Activated naive CD8-positive, alpha-beta T cell treated with anti-CD3 and anti-CD28 coated beads for 36 hours (primary cell): ENCODE results near the gene MT4. TPM values are rescaled to one million over a fixed set of nuclear protein-coding genes. Genes with fewer than 3 reads are reported as not detected.
"Not testable (repeated sequence)": the region's sequence is repeated elsewhere in the genome, so short reads cannot be mapped to it uniquely, and the experiment has no call there.

Source experiments
- DNase-seq: peaks from one replicate; pipeline ENCODE4 v3.0.0; 2021
- H3K27ac Mint-ChIP-seq: one replicate; pipeline ENCODE4 v1.8.0; 2022; ENCODE audit warnings: mild to moderate bottlenecking, moderate library complexity, mixed read lengths
- H3K27me3 Mint-ChIP-seq: one replicate; pipeline ENCODE4 v1.8.0; 2022; ENCODE audit warnings: mild to moderate bottlenecking, mixed read lengths
- H3K36me3 Mint-ChIP-seq: one replicate; pipeline ENCODE4 v1.8.0; 2021; ENCODE audit warnings: mild to moderate bottlenecking, mixed read lengths
- H3K4me1 Mint-ChIP-seq: one replicate; pipeline ENCODE4 v1.8.0; 2021; ENCODE audit warnings: mixed read lengths
- H3K4me3 Mint-ChIP-seq: one replicate; pipeline ENCODE4 v1.8.0; 2022; ENCODE audit warnings: mild to moderate bottlenecking, moderate library complexity, mixed read lengths
- H3K9me3 Mint-ChIP-seq: one replicate; pipeline ENCODE4 v1.8.0; 2022; ENCODE audit warnings: mixed read lengths
- total RNA-seq, 2 experiments: library from RNA; stranded (reverse); gene quantifications; one replicate each; pipeline ENCODE4 v1.2.3, GENCODE V29; 2021

The MT4 gene
- total RNA-seq, 2 experiments from 2014 or later = not detected

DNA sequence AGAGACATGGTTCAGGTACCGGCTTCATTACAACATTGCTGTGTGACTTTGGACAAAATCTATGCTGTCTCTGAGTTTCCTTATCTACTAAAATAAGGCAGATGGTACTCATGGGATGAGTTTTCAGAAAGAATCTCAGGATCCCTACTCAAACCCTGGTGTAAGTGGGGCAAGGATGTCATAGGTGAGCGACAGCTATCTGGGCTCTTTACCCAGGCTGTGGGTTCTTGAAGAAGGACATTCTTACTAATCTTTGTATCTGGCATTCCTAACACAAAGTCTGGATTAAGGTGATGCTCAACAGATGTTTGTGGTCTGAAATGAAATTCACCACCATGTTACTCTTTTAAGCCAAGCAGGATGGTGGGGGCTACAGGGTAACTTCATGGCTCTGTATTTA lies 18.0 kb downstream of the MT4 start:
- not testable (repeated sequence) for H3K4me1 Mint-ChIP-seq

DNA sequence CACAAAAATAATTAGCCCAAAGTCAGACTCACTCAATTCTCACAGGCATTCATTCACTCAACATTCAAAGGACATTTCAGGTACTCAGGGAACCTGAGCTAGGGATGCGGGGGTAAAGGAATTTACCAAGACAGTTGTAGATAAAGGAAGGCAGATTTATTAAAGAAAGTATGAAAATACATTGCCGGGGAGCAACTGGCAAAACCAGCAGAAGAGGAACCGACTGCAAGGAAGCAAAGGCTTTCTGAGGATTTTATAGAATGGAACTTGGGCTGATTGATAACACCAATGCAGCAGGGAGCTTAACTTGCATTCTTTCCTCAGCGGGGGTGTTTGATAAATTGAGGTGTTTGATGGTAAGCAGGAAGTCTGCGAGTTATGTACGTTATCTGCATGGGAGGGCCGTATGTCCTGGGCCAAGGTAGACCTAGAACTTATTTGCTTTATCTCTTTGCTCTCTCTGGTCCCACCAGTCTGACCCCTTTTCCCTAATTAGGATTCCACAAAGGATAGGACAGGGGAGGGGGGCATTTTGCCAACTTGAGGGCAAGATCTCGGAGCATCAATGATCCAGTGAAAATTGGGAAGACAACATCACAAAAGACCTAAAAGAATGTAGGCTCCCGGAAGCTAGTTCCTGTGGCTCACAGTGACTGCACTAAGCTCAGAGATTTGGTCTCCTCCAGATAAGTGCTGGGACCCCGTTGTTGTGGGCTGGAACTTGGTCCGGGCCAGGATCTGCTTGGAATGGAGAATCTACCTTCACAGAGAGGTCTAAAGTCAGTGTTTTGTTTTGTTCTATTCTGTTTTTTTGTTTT lies 18.7 kb downstream of the MT4 start:
- Mint-ChIP-seq H3K9me3 (no peaks in the 10 kb centered on the region), H3K27ac (no peak overlapping the region), H3K4me3 (no peak overlapping the region), H3K36me3 (no peaks in the 10 kb centered on the region), H3K4me1 (no peaks in the 10 kb centered on the region), H3K27me3 (peaks cover under 1% of the 10 kb centered on the region)
- DNase-seq = no peak

More for the DNA sequence above, 18.0 kb downstream of the MT4 start:
- not testable (repeated sequence) for H3K4me3 Mint-ChIP-seq, DNase-seq, H3K9me3 Mint-ChIP-seq, H3K27me3 Mint-ChIP-seq, H3K27ac Mint-ChIP-seq, H3K36me3 Mint-ChIP-seq

DNA sequence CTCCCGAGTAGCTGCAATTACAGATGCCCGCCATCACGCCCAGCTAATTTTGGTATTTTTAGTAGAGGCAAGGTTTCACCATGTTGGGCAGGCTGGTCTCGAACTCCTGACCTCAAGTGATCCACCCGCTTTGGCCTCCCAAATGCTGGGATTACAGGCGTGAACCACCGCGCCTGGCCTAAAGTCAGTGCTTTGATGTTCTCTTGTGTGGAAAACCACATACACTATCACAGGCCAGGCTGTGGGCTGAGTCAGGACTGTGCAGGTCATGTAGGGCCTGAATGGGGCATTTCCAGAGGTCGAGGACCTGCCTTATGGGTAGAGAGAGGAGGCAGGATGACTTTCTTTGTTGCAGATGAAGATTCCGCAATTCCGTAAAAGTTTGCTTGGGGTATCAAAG lies 19.4 kb downstream of the MT4 start:
- peaks cover 6% of the 10 kb centered on the region for H3K27me3 Mint-ChIP-seq
- no peaks in the 10 kb centered on the region for H3K9me3 Mint-ChIP-seq
- no peak overlapping the region for H3K27ac Mint-ChIP-seq
- H3K36me3 Mint-ChIP-seq = no peaks in the 10 kb centered on the region
- H3K4me3 Mint-ChIP-seq = no peak overlapping the region
- no peak for DNase-seq
- H3K4me1 Mint-ChIP-seq = peaks cover 4% of the 10 kb centered on the region

DNA sequence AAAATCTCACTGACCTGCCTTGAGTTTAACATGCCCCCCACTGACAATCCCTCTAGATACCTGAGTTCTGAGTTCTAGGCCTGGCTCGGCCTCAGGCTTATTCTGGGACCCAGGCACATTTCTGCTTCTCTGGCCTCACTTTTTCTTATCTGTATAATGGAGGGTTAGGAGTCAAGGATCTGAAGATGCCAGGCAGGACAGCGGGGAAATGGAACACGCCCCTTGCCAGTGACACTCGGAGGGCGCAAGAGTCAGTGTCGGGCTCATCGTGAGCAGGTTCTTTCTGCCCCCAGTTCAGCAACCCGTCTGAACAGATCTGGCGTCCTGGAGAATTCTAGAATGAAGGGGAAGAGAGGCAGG lies 23.9 kb downstream of the MT4 start:
- Mint-ChIP-seq H3K27ac (no peak overlapping the region), H3K36me3 (peaks cover 2% of the 10 kb centered on the region), H3K27me3 (peaks cover 15% of the 10 kb centered on the region)

DNA sequence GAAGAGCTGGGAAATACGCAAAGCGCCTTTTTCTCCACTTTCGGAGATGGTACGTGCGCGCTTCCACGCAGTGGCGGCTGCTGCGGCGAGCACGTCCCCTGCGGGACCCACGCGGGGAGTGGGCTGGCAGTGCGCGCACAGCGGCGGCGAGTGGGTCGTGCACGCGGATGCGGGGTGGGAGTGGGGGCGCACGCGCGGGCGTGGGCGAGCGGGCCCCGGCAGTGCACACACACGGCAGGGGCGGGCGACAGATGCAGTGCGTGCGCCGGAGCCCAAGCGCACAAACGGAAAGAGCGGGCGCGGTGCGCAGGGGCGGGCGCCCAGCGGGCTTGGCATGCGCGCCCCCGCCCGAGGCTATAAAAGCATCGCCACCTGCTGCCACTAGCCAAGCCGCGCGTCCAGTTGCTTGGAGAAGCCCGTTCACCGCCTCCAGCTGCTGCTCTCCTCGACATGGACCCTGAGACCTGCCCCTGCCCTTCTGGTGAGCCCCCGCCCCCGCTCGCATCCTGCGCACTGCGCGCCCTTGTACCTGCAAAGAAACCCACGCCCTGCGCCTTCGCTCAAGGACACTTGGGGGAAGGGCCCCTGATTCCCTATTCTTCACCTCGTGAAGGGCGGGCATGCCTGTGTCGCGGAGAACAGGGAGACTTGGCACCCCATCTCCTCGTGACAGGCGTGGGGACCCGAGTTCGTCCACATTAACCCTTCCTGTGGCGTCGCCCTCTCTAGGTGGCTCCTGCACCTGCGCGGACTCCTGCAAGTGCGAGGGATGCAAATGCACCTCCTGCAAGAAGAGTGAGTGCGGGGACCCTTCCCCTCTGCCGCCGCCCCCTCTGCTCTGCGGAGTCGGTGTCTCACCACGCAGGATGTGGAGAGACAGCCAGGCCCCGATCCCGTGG lies 24.5 kb downstream of the MT4 start, which contains the start of gene MT3:
MT3 (plus strand) TSS at position 388 of the 899 bp plus-strand sequence; CDS start at position 451, 63 bp downstream.
- Mint-ChIP-seq H3K27ac (no peak within 1 kb of the TSS), H3K27me3 (peaks cover 15% of the 10 kb centered on the region), H3K4me3 (peak within 1 kb of the TSS; percentile 74), H3K4me1 (peaks cover 15% of the 10 kb centered on the region), H3K9me3 (peaks cover 2% of the 10 kb centered on the region), H3K36me3 (peaks cover 2% of the 10 kb centered on the region)
- peak; percentile 59 for DNase-seq

More for the DNA sequence above, 23.9 kb downstream of the MT4 start:
- Mint-ChIP-seq H3K9me3 (no peaks in the 10 kb centered on the region), H3K4me3 (peak overlapping the region; percentile 74), H3K4me1 (peaks cover 15% of the 10 kb centered on the region)
- no peak for DNase-seq

DNA sequence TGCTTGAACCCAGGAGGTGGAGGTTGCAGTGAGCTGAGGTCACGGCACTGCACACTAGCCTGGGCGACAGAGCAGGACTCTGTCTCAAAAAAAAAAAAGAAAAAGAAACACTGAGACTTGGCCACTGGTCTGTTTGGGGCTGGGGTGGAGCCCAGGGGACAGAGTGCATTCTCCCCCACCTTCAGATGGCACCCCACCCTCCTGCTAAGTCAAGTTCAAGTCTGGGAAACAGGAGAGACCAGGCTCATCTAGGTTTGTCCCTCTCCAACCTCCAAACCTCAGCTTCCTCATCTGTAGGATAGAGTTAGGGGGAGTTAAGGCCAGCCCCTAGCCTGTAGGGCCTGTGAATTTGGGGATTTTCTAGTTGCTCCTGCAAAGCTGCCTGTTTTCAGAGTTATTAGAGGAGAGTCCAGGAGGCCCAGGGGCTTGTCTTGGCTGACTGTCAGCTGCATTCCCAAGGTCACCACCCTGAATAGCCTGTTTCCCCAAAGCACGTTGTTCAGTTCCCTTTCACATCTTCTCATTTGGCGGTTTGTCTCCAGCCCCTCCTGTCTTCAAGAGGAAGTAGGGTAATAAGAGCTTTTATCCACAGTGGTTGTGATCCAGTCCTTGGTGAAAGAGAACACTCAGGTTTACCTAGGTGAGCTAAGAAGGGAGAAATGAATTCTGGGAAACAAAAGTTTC lies 26.6 kb downstream of the MT4 start:
- peaks cover 2% of the 10 kb centered on the region for H3K9me3 Mint-ChIP-seq
- H3K27ac Mint-ChIP-seq = no peak overlapping the region
- peaks cover 15% of the 10 kb centered on the region for H3K4me1 Mint-ChIP-seq
- H3K36me3 Mint-ChIP-seq = peaks cover 2% of the 10 kb centered on the region
- DNase-seq = no peak
- peaks cover 15% of the 10 kb centered on the region for H3K27me3 Mint-ChIP-seq
- H3K4me3 Mint-ChIP-seq = no peak overlapping the region

DNA sequence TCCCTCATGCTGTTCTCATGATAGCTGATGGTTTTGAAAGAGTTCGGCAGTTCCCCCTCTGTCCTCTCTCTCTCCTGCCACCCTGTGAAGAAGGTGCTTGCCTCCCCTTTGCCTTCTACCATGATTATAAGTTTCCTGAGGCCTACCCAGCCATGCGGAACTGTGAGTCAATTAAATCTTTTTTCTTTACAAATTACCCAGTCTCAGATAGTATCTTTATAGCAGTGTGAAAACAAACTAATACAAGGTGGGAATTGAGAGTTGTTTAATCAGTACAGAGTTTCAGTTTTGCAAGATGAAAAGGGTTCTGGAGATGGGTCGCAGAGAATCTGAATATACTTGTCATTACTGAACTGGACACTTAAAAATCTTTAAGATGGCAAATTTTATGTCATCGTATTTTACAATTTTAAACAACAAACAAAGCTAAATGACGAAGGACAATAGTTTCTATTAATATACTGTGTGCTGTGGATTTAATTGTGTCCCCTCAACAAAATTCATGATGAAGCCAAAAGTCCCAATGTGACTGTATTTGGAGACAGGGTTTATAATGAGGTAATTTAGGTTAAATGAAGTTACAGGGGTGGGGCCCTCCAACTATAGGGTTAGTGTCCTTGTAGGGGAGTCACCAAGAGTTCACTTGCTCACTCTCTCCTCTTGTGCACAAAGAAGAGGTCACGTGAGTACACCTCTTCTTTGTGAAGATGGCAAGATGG lies 28.9 kb downstream of the MT4 start:
- no peak overlapping the region for H3K4me3 Mint-ChIP-seq
- H3K36me3 Mint-ChIP-seq = peaks cover 2% of the 10 kb centered on the region
- H3K27ac Mint-ChIP-seq = no peak overlapping the region
- H3K4me1 Mint-ChIP-seq = peaks cover 14% of the 10 kb centered on the region
- no peak for DNase-seq
- peaks cover 13% of the 10 kb centered on the region for H3K27me3 Mint-ChIP-seq
- H3K9me3 Mint-ChIP-seq = peaks cover 4% of the 10 kb centered on the region

DNA sequence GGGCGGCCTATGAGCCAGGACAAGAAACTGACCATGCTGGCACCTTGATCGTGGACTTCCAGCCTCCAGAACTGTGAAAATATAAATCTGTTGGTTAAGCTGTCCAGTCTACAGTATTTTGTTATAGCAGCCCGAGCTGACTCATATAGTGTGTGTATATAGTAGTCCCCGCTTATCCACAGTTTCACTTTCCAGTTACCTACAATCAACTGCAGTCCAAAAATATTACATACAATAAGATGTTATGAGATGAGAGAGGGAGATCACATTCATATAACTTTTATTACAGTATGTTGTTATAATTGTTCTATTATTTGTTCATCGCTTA lies 29.4 kb downstream of the MT4 start:
- no peak for DNase-seq
- Mint-ChIP-seq H3K4me3 (no peak overlapping the region), H3K36me3 (peaks cover 2% of the 10 kb centered on the region), H3K27me3 (peaks cover 10% of the 10 kb centered on the region), H3K9me3 (peaks cover 4% of the 10 kb centered on the region), H3K27ac (no peak overlapping the region), H3K4me1 (peaks cover 11% of the 10 kb centered on the region)

DNA sequence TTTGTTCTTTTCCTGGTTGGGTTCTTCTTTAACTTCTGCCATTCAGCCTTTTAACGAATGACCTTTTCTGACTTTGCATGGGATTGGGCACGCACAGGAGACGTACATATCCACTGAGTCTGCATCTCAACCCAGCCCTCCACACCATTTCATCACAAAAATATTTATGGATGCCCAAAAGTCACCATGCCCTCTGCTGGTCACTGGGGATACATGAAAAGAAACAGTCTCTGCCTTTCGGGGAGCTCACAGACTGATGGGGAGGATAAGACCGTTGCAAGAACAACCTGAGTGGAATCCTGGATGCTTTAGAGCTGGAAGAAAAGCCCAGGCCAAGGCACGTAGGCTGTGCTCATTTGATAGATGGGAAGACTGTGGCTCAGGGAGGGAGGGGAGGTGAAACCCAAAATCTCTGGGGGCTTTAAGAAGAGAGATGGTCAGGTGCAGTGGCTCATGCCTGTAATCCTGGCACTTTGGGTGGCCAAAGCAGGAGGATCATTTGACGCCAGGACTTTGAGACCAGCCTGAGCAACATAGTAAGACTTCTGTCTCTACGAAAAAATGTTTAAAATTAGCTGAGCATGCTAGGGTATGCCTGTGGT lies 35.6 kb downstream of the MT4 start:
- Mint-ChIP-seq H3K36me3 (no peaks in the 10 kb centered on the region), H3K27ac (no peak overlapping the region), H3K4me1 (peaks cover 5% of the 10 kb centered on the region), H3K9me3 (peaks cover 2% of the 10 kb centered on the region), H3K4me3 (no peak overlapping the region), H3K27me3 (peaks cover 3% of the 10 kb centered on the region)
- no peak for DNase-seq

DNA sequence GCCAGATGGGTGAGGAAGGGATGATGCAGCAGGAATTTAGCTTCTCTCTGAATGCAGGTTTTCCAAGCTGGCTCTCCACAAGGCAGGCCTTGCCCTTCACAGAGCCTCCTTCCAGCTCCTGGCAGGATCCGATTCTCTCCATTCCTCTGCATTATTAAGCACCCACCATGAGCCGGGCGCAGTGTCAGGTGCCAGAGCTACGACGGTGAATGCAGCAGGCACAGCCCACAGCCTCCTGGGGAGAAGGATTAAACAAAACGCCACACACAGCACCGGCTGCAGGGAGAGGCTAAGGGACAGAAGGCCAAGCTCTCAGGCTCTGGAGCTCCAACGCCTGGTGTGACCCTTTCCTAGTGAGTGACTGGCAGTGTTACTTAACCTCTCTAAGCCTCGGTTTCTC lies 36.5 kb downstream of the MT4 start:
- H3K4me1 Mint-ChIP-seq = peaks cover 9% of the 10 kb centered on the region
- no peak overlapping the region for H3K4me3 Mint-ChIP-seq
- no peaks in the 10 kb centered on the region for H3K36me3 Mint-ChIP-seq
- H3K27me3 Mint-ChIP-seq = peaks cover 3% of the 10 kb centered on the region
- H3K27ac Mint-ChIP-seq = no peak overlapping the region
- peaks cover 2% of the 10 kb centered on the region for H3K9me3 Mint-ChIP-seq
- no peak for DNase-seq

DNA sequence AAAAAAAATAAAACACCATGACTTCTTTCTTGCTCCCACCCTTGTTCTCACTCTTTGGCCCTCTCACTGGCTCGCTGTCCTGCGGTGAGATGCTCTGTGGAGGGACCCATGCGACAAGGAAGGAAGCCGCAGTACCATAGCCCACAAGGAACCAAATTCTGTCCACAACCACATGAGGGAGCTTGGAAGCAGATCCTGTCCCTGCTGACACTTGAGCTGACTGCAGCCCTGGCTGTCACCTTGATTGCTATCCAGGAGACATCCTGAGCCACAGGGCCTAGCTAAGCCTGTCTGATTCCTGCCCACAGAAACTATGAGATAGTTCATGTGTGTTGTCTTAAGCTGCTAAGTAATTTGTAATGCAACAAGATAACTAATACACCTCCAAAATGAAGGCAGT lies 38.7 kb downstream of the MT4 start:
- Mint-ChIP-seq H3K9me3 (no peaks in the 10 kb centered on the region), H3K4me3 (no peak overlapping the region), H3K36me3 (peaks cover 3% of the 10 kb centered on the region), H3K27me3 (peaks cover 3% of the 10 kb centered on the region), H3K27ac (no peak overlapping the region), H3K4me1 (peaks cover 26% of the 10 kb centered on the region)
- no peak for DNase-seq

DNA sequence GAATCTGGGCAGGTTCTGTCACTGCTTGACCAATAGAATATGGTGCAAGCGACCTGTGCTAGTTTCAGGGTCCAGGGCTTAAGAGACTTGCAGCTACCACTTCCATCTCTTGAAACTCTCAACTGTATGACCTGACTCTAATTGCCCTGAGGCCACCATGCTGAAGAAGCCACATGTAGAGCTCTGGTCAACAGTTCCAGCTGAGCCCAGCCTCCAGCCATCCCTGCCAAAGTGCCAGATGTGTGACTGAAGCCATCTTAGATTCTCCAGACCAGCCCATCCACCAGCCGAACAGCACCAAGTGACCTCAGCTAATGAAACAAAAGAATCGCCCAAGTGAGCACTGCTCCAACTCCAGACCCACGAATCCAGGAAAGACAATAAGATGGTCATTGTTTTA lies 40.1 kb downstream of the MT4 start:
- Mint-ChIP-seq H3K36me3 (peaks cover 4% of the 10 kb centered on the region), H3K9me3 (no peaks in the 10 kb centered on the region), H3K4me3 (no peak overlapping the region), H3K4me1 (peaks cover 33% of the 10 kb centered on the region), H3K27ac (no peak overlapping the region), H3K27me3 (peaks cover 3% of the 10 kb centered on the region)
- DNase-seq = no peak

DNA sequence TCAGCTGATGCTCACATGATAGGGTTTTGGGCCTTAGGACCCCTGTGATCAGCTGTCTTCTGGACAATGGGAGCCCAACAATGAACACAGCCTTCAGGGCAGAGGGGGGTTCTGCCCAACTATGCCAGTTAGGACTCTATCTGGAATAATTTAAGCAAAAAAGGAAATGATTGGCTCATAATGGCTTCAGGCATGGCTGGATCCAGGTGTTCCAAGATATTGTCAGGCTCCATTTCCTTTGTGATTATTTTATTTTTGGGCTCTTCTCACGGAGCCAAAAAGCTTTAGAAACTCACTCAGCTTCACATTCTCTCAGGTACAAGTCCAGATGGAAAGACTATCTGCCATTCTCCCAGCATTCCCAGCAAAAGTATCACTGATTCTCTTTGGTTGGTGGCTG lies 40.6 kb downstream of the MT4 start:
- Mint-ChIP-seq H3K9me3 (no peaks in the 10 kb centered on the region), H3K27me3 (peaks cover 2% of the 10 kb centered on the region), H3K27ac (no peak overlapping the region), H3K4me1 (peaks cover 36% of the 10 kb centered on the region), H3K4me3 (no peak overlapping the region), H3K36me3 (peaks cover 4% of the 10 kb centered on the region)
- no peak for DNase-seq

DNA sequence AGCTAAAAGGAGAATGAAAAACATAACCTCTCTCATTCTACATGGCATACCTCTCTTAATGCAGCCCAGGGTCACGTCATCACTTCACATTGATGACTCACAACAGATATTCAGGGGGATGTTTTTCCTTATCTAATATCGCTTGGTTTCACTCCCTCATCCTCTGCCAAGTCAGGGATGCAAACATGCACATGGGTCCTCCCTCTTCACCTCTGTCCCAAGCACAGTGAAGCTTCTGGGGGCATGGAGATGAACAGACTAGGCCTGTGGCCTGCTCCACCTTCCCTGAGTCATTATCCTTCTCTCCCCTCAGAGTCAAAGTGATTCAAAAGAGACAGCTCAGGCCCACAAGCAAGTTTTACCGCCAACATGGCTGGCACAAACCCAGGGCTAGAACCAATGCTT lies 41.2 kb downstream of the MT4 start:
- Mint-ChIP-seq H3K27ac (no peak overlapping the region), H3K4me1 (peaks cover 41% of the 10 kb centered on the region), H3K9me3 (no peaks in the 10 kb centered on the region), H3K27me3 (no peaks in the 10 kb centered on the region), H3K36me3 (peaks cover 4% of the 10 kb centered on the region), H3K4me3 (no peak overlapping the region)
- no peak for DNase-seq
